ENCODE data around the gene MMP8. TPM values are rescaled to one million over a fixed set of nuclear protein-coding genes. Genes with fewer than 3 reads are reported as not detected.

The MMP8 gene
- polyA plus RNA-seq, 3 donors: 0.14 TPM; not detected in 2

DNA sequence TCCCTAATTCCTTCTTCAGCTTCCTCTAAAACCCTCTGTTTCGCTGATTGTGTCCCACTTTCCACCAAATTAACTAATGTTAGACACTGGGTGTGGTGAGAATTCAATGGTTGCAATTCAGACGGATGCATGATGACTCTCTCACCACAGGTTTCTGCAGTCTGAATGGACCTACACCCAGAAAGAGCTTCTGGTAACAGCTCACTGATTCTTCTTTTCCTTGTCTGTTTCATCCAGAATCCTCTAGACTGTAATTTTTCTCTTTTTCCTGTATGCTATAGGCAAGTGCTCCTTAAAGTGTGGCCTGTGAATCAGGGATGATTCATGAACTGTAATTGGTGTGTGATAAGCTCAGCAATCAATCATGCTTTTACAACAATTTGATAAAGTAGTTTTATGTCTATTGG, 37.6 kb upstream of the MMP8 start:
- H3K4me3 ChIP-seq (replicated peaks in 1 of 3; ENCODE audit: low read depth in 2 of 3, low read length in 3 of 3): no peak overlapping the region
- Mint-ChIP-seq H3K9me3 (peaks cover 0 to 5% (median 2%) of the 10 kb centered on the region in 7 donors), H3K4me1 (peaks cover 20% of the 10 kb centered on the region), H3K27me3 (ENCODE audit: low read depth in 3 of 3) (peaks cover 21 to 32% (median 32%) of the 10 kb centered on the region in 3 donors), H3K27ac (no peak overlapping the region), H3K36me3 (no peaks in the 10 kb centered on the region), H3K4me3 (no peak overlapping the region)
- H2AFZ ChIP-seq (ENCODE audit: insufficient read depth, low read depth, low read length, poor library complexity, severe bottlenecking): no peak overlapping the region
- intact Hi-C loops (cut with micrococcal nuclease): no loop called here
- no peaks in the 10 kb centered on the region for H3K9me3 ChIP-seq (replicated peaks in 1 of 2; ENCODE audit: control insufficient read depth in 1 of 2, insufficient read depth in 1 of 2, low read length in 2 of 2)
- no peak overlapping the region for H3K9ac ChIP-seq (ENCODE audit: insufficient read depth, low read length, poor library complexity, severe bottlenecking)
- no peak overlapping the region for H3K27ac ChIP-seq (ENCODE audit: low read depth in 1 of 2, low read length in 2 of 2)
- DNase-seq: no peak
- no CpG with 5 or more reads among the region's 2 CpGs for WGBS (ENCODE audit: insufficient coverage)
- no peaks in the 10 kb centered on the region for H3K79me2 ChIP-seq (ENCODE audit: insufficient read depth, low read length)
- H3K27me3 ChIP-seq (ENCODE audit: control insufficient read depth in 2 of 2, insufficient read depth in 2 of 2, low read length in 2 of 2): peaks cover 13 to 22% of the 10 kb centered on the region in 2 donors
- H3K4me2 ChIP-seq (replicated peaks; ENCODE audit: extremely low read depth, low read length, poor library complexity, severe bottlenecking): no peak overlapping the region
- H3K36me3 ChIP-seq (replicated peaks in 1 of 2; ENCODE audit: control insufficient read depth in 1 of 2, insufficient read depth in 2 of 2, low read length in 2 of 2): no peaks in the 10 kb centered on the region
- no peaks in the 10 kb centered on the region for H4K20me1 ChIP-seq (ENCODE audit: insufficient read depth, low read length)
- no peak for TF ChIP-seq CTCF (IDR thresholded peaks at IDR 0.05)
- H3K4me1 ChIP-seq (ENCODE audit: control insufficient read depth in 1 of 2, insufficient read depth in 2 of 2, low read length in 2 of 2): peaks cover 10 to 22% of the 10 kb centered on the region in 2 donors

DNA sequence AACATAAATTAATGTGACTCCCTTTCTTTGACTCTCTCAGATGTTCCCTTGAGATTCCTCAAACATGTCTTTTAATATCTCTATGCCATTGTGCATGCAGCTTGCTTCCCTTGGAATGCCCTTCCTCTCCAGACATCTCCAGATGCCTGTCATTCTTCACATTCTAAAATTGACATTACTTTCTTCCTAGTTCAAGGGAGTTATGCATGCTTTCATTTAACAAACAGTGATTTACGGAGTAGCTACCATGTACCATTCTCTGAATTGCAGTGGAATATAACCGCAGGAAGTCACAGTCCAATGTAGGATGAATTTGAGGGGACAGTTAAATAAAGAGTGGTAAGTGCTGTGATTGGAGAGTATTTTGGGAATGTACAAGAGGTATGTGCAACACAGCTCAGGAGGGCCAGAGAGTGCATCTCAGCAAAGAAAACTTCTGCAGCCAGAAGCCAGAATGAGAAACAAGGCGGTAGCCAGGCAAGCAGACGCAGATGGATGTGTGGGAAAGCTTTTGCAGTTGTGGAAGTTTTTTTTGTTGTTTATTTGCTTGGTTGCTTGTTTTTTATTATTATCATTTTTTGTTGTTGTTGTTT, 37.0 kb upstream of the MMP8 start:
- H3K4me2 ChIP-seq (replicated peaks; ENCODE audit: extremely low read depth, low read length, poor library complexity, severe bottlenecking): no peak overlapping the region
- peak overlapping the region in 1 of 7 donors; percentile 66 for H3K27ac Mint-ChIP-seq

More for the DNA sequence above, 37.0 kb upstream of the MMP8 start:
- Mint-ChIP-seq H3K9me3 (peaks cover 0 to 5% (median 2%) of the 10 kb centered on the region in 7 donors), H3K4me1 (peaks cover 21% of the 10 kb centered on the region), H3K4me3 (peak overlapping the region in 1 of 2 donors; percentile 54), H3K36me3 (no peaks in the 10 kb centered on the region), H3K27me3 (ENCODE audit: low read depth in 3 of 3) (peaks cover 27 to 38% (median 34%) of the 10 kb centered on the region in 3 donors)
- H3K9ac ChIP-seq (ENCODE audit: insufficient read depth, low read length, poor library complexity, severe bottlenecking): no peak overlapping the region
- DNase-seq: no peak
- peaks cover 10 to 23% of the 10 kb centered on the region in 2 donors for H3K4me1 ChIP-seq (ENCODE audit: control insufficient read depth in 1 of 2, insufficient read depth in 2 of 2, low read length in 2 of 2)
- no peaks in the 10 kb centered on the region for H3K9me3 ChIP-seq (replicated peaks in 1 of 2; ENCODE audit: control insufficient read depth in 1 of 2, insufficient read depth in 1 of 2, low read length in 2 of 2)
- no peak overlapping the region for H3K4me3 ChIP-seq (replicated peaks in 1 of 3; ENCODE audit: low read depth in 2 of 3, low read length in 3 of 3)
- H3K27me3 ChIP-seq (ENCODE audit: control insufficient read depth in 2 of 2, insufficient read depth in 2 of 2, low read length in 2 of 2): peaks cover 11 to 22% of the 10 kb centered on the region in 2 donors
- no peaks in the 10 kb centered on the region for H3K36me3 ChIP-seq (replicated peaks in 1 of 2; ENCODE audit: control insufficient read depth in 1 of 2, insufficient read depth in 2 of 2, low read length in 2 of 2)
- intact Hi-C loops (cut with micrococcal nuclease): no loop called here
- TF ChIP-seq CTCF (IDR thresholded peaks at IDR 0.05): no peak
- no peak overlapping the region for H3K27ac ChIP-seq (ENCODE audit: low read depth in 1 of 2, low read length in 2 of 2)
- H3K79me2 ChIP-seq (ENCODE audit: insufficient read depth, low read length): no peaks in the 10 kb centered on the region
- 84% methylated on average over 2 of the region's 4 CpGs for WGBS (ENCODE audit: insufficient coverage)
- H2AFZ ChIP-seq (ENCODE audit: insufficient read depth, low read depth, low read length, poor library complexity, severe bottlenecking): no peak overlapping the region
- no peaks in the 10 kb centered on the region for H4K20me1 ChIP-seq (ENCODE audit: insufficient read depth, low read length)
